SK-N-MC (cell line): ENCODE data around the gene USP49.

Experiments used
- EZH2 ChIP-seq: fragments of 200-600 bp; sonication (generic); IDR thresholded peaks from one replicate; pipeline ENCODE4 v1.6.1; 2017; ENCODE audit warnings: antibody characterized with exemption
- POLR2AphosphoS5 ChIP-seq: IDR thresholded peaks from 2 replicates; pipeline ENCODE4 v1.6.1; 2012; ENCODE audit warnings: mild to moderate bottlenecking, low read depth, low read length, borderline replicate concordance

GRCh38 chr6:41858703-41859102 is 36.5 kb downstream of the USP49 start:
- no peak for TF ChIP-seq EZH2
- TF ChIP-seq POLR2AphosphoS5, result no peak
